ENCODE measurements around the gene RNASE1.

RNASE1 gene

GRCh38 chr14:20787025-20787424 is 15.6 kb downstream of the RNASE1 start:
- Histone ChIP-seq H3K9me2 (replicated peaks; ENCODE audit: insufficient read depth, low read length) (no peaks in the 10 kb centered on the region), H3F3A (ENCODE audit: insufficient read depth) (no peaks in the 10 kb centered on the region), H3K27ac (ENCODE audit: low read depth, low read length) (no peak overlapping the region), H3K9ac (ENCODE audit: low read length) (no peak overlapping the region), H3K4me2 (ENCODE audit: low read depth, low read length, poor library complexity, severe bottlenecking) (no peak overlapping the region), H3K36me3 (ENCODE audit: low read length) (no peaks in the 10 kb centered on the region), H3K79me2 (ENCODE audit: insufficient read depth, low read length) (no peaks in the 10 kb centered on the region), H2AFZ (ENCODE audit: low read depth, low read length, severe bottlenecking) (no peak overlapping the region), H3K4me3 (ENCODE audit: insufficient read depth, low read length, poor library complexity, severe bottlenecking) (no peak overlapping the region), H4K20me1 (ENCODE audit: low read depth, low read length) (no peaks in the 10 kb centered on the region), H3K27me3 (ENCODE audit: low read length) (no peaks in the 10 kb centered on the region), H3K9me3 (ENCODE audit: insufficient read depth, low read length) (no peaks in the 10 kb centered on the region)
- TF ChIP-seq EZH2phosphoT487 (conservative IDR thresholded peaks at IDR 0.05; ENCODE audit: low read length): no peak
- TF ChIP-seq, protein P1, sequence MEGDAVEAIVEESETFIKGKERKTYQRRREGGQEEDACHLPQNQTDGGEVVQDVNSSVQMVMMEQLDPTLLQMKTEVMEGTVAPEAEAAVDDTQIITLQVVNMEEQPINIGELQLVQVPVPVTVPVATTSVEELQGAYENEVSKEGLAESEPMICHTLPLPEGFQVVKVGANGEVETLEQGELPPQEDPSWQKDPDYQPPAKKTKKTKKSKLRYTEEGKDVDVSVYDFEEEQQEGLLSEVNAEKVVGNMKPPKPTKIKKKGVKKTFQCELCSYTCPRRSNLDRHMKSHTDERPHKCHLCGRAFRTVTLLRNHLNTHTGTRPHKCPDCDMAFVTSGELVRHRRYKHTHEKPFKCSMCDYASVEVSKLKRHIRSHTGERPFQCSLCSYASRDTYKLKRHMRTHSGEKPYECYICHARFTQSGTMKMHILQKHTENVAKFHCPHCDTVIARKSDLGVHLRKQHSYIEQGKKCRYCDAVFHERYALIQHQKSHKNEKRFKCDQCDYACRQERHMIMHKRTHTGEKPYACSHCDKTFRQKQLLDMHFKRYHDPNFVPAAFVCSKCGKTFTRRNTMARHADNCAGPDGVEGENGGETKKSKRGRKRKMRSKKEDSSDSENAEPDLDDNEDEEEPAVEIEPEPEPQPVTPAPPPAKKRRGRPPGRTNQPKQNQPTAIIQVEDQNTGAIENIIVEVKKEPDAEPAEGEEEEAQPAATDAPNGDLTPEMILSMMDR (IDR thresholded peaks at IDR 0.05; ENCODE audit: insufficient read depth, low read length, poor library complexity, severe bottlenecking): no peak

- Histone ChIP-seq H3K27me3 (ENCODE audit: low read length) (no peaks in the 10 kb centered on the region), H3K4me2 (ENCODE audit: low read depth, low read length, poor library complexity, severe bottlenecking) (no peak overlapping the region), H3K9ac (ENCODE audit: low read length) (no peak overlapping the region), H3K27ac (ENCODE audit: low read depth, low read length) (no peak overlapping the region), H3K79me2 (ENCODE audit: insufficient read depth, low read length) (no peaks in the 10 kb centered on the region), H3K9me2 (replicated peaks; ENCODE audit: insufficient read depth, low read length) (no peaks in the 10 kb centered on the region), H3K36me3 (ENCODE audit: low read length) (no peaks in the 10 kb centered on the region), H3F3A (ENCODE audit: insufficient read depth) (no peaks in the 10 kb centered on the region), H2AFZ (ENCODE audit: low read depth, low read length, severe bottlenecking) (no peak overlapping the region), H3K9me3 (ENCODE audit: insufficient read depth, low read length) (no peaks in the 10 kb centered on the region), H4K20me1 (ENCODE audit: low read depth, low read length) (no peaks in the 10 kb centered on the region), H3K4me3 (ENCODE audit: insufficient read depth, low read length, poor library complexity, severe bottlenecking) (no peak overlapping the region)
- TF ChIP-seq, protein P1 (IDR thresholded peaks at IDR 0.05; ENCODE audit: insufficient read depth, low read length, poor library complexity, severe bottlenecking): no peak
- no peak for TF ChIP-seq EZH2phosphoT487 (conservative IDR thresholded peaks at IDR 0.05; ENCODE audit: low read length)
These were observed 20.3 kb downstream of the RNASE1 start for GRCh38 chr14:20782280-20782890.

DNA sequence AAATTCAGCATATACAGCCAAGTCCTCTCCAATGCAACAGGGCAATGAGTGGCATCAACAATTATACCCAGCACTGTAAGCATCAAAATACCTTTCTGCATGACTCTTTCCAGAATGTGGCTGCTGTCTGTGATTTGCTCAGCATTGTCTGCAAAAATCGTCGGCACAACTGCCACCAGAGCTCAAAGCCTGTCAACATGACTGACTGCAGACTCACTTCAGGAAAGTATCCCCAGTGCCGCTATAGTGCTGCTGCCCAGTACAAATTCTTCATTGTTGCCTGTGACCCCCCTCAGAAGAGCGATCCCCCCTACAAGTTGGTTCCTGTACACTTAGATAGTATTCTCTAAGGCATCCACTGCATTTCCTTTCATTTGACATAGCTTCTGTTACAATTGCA is 20.8 kb downstream of the RNASE1 start:
- no peaks in the 10 kb centered on the region for H3K36me3 ChIP-seq (ENCODE audit: low read length)
- no peak overlapping the region for H3K27ac ChIP-seq (ENCODE audit: low read depth, low read length)
- no peak overlapping the region for H2AFZ ChIP-seq (ENCODE audit: low read depth, low read length, severe bottlenecking)
- no peaks in the 10 kb centered on the region for H3F3A ChIP-seq (ENCODE audit: insufficient read depth)
- no peaks in the 10 kb centered on the region for H3K9me2 ChIP-seq (replicated peaks; ENCODE audit: insufficient read depth, low read length)
- no peaks in the 10 kb centered on the region for H4K20me1 ChIP-seq (ENCODE audit: low read depth, low read length)
- H3K27me3 ChIP-seq (ENCODE audit: low read length): no peaks in the 10 kb centered on the region
- no peak overlapping the region for H3K4me3 ChIP-seq (ENCODE audit: insufficient read depth, low read length, poor library complexity, severe bottlenecking)
- H3K9ac ChIP-seq (ENCODE audit: low read length): no peak overlapping the region
- TF ChIP-seq, protein P1 (IDR thresholded peaks at IDR 0.05; ENCODE audit: insufficient read depth, low read length, poor library complexity, severe bottlenecking): no peak
- no peak for TF ChIP-seq EZH2phosphoT487 (conservative IDR thresholded peaks at IDR 0.05; ENCODE audit: low read length)
- H3K9me3 ChIP-seq (ENCODE audit: insufficient read depth, low read length): no peaks in the 10 kb centered on the region
- no peaks in the 10 kb centered on the region for H3K79me2 ChIP-seq (ENCODE audit: insufficient read depth, low read length)
- no peak overlapping the region for H3K4me2 ChIP-seq (ENCODE audit: low read depth, low read length, poor library complexity, severe bottlenecking)
